HG02840 (cell line): ENCODE measurements around the gene SH3BGRL3.

Experiments used
- ATAC-seq: cut with Tn5 transposase; IDR thresholded peaks from one replicate; pipeline ENCODE4 v1.9.1; 2021; ENCODE audit warnings: mild to moderate bottlenecking, moderate library complexity, moderate number of reproducible peaks; ENCODE audit not compliant: unreplicated experiment, low FRiP score

Gene SH3BGRL3

DNA sequence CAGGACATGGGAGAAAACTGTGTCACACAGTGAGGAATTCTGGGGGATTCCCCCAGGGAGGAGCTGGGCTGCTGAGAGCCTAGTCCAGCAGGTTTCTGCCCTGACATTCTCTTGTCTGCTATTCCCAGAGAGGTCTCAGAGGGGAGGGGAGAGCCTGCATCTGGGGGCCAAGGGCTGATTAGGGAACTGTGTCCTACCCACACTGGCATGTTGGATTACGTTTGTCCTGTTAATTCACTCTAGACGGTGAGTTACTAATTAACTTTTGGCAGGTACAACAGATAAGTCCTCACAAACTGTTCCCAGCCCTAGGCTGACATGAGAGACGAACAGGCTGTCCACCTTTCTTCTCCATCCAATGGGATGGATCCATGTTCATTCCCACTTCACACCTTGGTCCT lies 2.6 kb upstream of the SH3BGRL3 start:
- ATAC-seq, result no peak

DNA sequence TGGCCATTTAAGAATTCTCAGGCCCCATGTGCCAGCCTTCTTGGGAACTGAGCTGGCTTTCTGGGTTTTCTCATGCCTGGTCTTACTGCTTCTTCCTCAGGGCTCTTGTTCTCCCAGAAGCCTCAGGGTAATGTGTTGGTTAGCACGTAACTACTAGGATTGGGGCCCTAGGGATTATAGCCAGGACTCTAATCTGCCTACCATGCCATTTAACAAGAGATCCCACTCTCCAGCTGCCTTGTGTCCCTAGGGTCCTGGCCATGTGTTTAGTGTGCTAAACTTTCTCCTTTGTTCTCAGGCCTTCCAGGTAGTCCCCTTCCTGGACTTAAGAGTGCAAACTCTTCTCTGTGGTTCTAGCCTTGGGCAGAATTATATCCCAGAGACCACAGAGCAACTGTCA lies 2.2 kb upstream of the SH3BGRL3 start:
- no peak for ATAC-seq

DNA sequence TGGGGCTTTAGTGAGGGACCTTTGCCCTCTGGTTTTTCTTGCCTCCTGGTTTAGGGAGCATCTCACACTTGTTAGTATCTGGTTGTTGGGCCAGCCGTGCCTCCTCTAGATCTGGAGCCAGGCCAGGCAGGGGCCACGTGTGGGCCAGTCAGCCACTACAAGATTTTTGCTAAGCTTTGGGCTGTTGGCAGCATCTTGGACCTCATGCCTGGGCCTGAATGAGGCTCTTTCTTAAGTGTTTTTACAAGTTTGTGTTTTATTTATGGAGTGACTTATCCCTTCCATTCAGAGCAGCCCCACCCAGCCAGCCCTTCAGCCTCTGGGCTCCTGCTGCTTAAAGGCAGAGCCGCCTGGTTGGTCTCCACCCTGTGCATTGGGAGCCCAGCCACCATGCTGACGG lies 1.6 kb upstream of the SH3BGRL3 start:
- ATAC-seq, result no peak

DNA sequence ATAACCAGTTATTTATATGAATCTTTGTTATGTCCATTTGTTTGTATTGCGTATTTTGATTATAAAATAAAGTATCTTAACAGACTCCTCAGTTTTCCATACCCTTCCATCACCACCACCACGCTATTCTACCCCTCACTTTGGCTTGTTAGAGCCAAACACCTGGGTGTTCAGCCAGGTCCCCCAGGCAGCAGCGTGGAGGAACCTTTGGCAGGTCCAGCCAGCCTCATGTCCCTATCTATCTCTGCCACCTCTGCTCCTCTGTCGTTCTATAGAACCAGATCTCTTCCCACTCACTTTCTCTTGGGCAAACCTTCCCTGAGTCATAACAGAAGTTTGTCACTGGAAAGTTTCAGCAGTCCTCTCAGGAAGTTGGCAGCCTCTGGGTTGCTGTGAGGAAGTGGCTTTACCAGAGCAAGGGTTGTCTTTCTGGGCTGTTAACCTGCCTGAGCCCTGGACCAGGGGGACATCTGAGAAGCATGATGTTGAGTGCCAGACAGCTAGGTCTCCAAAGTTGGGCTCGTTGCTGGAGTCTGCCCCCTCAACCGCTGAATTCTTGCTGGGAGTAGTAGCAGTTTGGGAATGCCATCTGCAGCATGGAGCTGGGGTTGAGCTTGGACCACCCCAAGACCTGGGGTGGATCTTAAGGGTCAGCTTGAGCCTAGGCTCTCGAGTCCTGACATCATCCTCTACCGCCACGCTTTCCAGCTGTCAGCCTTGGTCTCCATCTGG lies 996 bp upstream of the SH3BGRL3 start:
- ATAC-seq, result no peak

DNA sequence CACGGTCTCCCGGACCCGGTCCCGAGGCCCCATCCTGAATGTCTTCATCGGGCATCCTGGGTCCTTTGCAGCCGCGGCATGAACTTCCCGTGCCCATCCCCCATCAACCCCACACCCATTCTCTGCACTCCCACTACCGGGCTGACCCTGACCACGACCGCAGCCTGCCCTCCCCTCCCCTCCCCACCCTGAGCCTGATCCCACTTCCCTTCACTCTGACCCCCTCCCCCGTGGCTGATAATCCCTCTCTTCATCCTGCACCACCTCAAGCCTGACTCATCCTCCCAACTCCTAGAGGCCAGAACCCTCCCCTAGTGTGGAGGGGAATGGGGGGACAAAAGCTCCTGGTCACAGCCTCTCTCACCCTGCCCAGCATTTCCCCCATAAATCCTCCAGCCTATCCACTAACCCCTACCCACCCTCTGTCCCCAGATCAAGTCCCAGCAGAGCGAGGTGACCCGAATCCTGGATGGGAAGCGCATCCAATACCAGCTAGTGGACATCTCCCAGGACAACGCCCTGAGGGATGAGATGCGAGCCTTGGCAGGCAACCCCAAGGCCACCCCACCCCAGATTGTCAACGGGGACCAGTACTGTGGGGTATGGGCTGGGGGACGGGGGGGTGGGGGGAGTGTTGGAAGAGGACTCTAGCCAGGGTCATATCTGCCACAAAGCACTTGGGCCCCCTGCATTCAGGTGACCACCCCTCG lies 602 bp downstream of the SH3BGRL3 start:
- no peak for ATAC-seq

DNA sequence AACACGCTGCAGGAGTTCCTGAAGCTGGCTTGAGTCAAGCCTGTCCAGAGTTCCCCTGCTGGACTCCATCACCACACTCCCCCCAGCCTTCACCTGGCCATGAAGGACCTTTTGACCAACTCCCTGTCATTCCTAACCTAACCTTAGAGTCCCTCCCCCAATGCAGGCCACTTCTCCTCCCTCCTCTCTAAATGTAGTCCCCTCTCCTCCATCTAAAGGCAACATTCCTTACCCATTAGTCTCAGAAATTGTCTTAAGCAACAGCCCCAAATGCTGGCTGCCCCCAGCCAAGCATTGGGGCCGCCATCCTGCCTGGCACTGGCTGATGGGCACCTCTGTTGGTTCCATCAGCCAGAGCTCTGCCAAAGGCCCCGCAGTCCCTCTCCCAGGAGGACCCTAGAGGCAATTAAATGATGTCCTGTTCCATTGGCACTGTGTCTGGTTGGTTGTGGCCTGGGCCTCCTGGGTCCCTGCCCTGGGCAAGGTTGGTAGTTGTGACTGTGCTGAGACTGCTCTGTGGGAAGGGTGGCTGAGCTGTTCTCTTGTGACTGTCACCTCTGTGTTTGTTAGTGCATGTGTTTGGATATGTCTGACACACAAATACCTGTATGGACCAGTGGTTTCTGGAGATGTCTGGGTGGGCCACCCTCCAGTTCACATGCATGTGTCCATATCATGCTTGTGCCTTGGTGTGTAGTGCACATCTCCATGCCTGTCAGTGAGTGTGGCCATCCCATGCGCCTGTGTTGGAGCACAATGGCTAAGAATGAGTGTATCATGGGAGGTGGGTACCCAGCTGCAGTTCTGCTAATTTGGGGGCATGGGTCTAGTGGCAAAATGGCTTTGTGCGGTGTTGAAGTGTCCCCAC lies 1.4 kb downstream of the SH3BGRL3 start:
- no peak for ATAC-seq

DNA sequence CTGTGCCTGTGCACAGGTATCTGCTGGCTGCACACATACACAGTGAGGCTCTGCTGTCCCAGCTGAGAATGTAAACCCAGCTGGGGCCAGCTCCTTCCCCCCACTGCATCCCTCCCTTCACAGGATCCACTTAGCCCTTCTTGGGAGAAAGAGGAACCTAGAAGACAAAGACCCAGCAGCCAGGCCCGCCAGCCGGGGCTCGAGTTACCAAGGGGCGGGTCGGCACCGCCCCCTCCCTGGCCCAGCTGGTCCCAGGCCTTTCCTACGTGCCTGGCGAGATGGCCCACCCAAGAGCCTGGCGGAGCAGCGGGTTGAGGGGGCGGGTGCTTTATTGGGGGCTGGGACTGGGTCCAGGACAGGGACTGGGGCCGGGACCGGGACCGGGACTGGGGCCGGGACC lies 2.1 kb downstream of the SH3BGRL3 start:
- ATAC-seq, result no peak

DNA sequence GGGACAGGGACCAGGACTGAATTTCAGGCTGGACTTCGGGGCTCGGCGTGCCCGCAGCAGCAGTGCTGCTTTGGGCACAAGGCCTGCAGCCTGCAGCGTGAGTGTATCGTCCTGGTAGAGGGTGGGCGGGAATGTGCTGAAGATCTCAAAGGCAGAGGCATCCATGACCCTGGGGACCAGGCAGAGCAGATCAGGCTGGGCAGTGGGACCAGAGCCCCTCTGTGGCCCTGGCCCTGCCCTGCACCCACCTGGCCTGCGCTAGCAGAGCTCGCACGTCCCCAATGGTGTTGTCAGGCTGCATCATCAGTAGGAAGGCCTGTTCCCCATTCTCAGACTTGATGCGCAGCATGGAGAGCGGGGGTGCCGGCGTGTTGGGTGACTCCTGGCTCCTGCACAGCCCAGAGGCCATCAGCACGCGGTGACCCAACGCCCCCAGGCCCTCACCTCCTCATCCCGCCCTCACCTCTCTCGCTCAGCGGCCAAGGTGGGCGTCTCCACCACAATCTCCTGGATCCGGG lies 2.6 kb downstream of the SH3BGRL3 start:
- no peak for ATAC-seq

DNA sequence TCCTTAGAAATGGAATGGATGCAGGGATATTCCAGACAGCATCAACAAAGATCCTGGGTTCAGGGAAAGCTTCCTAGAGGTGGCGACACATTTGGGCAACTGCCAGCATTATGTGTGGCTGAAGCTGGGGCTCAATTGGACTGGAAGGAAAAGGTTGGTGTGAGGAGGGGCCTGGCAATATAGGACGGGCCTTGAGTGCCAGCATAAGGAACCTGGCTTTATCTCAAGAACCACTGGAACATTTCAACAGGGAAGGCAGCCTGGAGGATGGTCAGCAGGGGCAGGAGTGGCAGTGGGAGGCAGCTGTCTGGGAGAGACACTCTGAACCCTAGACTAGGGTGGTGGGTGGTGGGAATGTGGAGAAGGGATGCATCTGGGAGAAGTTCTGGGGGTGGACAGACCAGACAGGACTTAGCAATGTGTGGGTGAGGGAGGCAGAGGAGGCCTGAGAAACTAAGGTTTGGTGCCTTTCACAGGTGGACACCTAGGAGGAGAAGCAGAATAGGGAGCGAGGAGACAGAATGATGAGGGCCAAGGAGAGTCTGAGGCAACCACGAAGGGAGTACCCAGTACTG lies 3.5 kb downstream of the SH3BGRL3 start:
- ATAC-seq, result no peak

DNA sequence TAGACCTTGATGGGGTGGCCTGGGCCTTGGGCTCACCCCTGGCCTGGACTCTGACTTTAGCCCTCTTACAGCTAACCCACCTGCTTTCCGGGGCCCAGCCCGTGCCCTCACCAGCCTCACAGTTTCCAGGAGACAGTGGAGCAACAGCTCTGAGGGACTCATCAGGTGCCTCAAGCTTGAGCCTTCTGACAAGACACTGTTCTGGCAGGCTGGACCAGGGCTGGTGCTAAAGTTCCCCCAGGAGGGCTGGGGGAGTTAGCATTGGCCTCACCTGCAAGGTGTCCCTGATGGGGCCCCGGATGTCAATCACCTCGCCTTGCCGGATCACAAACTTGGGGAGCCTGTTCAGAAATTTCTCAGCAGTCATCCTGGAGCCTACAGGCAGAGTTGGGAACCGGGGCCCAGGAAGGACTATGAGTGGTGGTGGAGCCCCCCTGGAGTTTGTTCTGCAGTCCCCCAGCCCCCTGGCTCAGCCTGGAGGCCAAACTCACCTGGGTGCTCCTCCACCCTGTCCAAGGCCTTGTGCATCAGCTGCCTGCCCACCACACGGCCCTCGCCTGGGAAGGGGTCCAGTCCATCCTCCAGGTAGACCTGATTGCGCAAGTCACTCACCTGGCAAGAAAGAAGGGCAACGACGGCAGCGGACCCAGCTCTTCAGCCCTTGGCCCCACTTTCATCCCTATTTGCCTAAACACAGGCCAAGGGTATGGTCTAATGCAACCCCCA lies 4.1 kb downstream of the SH3BGRL3 start:
- no peak for ATAC-seq

DNA sequence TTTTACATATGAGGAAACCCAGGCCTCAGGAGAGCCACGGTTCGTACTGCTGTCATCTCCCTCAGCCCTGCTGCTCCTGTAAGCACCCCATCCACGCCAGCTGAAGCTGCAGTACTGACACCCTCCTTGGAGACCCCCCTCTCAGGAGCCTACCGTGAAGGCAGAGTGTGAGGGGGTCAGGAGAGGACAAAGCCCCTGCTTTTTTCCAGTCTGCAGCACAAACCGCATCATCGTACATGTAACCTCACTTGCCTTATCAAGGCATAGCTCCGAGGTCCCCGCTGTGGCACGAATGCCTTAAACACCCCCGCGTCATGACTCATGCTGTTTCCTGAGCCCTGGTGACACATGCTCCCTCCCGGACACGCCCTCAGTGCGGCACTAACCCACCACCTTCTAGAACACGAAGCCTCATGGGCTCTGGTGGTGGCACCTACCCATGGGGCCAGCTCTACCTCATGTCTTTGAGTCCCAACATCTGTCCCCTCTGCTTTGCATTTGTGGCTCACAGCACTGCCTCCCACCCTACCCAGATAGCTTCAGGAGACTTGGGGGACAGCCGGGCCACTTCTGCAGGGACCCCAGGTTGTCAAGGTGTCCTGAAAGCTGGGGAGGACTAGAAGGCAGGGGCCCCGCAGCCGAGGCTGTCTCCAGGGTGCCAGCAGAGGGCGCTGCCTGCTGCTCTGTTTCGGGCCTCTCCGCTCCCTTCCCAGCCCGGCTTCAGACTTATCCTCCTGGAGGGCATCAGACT lies 4.9 kb downstream of the SH3BGRL3 start:
- ATAC-seq, result no peak

DNA sequence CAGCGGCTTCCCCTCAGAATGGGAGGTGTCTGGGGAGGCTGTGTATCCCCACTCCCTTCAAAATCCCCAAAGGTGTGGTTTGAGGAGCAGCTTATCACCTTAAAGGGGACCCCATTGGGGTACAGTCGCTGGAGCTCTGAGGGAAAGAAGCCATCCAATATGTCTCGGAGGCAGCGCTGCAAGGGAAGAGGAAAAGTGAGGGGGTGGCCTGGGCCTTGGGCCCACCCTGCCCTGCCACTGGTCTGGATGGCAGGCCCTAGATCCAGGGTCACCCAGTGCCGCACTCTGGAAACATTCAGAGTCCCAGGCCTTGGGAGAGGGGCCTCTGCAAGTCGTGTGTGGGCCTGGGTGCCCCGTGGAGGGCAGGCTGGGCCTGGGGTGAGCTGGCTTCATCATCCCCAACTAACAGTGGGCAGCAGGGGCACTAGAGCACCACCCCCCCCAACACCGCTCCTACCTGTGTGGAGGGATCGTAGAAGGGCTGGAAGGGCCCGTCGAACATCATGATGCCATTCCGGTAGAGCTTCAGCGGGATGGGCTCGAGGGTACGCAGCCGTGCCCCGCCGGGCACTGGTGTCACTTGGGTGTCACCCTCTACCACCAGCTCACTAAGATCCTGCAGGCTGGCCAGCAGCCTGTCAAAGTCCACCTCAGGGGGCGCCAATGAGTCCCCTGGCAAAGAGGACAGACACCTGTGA lies 5.6 kb downstream of the SH3BGRL3 start:
- no peak for ATAC-seq

DNA sequence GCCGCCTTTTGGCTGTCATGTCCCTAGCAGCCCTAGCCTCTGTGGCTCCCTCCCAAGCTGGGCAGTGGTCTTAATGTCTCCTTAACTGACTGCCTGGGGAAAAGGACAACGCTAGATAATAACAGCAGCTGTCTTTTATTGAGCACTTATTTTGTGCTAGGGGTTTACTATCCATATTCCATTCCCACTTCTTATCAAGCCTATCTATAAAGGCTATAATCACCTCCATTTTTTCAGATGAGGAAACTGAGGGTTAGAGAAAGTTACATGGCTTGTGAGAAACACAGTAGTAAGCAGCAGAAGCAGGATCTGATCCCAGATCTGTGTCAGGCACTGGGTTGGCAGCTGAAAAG lies 6.2 kb downstream of the SH3BGRL3 start:
- no peak for ATAC-seq

DNA sequence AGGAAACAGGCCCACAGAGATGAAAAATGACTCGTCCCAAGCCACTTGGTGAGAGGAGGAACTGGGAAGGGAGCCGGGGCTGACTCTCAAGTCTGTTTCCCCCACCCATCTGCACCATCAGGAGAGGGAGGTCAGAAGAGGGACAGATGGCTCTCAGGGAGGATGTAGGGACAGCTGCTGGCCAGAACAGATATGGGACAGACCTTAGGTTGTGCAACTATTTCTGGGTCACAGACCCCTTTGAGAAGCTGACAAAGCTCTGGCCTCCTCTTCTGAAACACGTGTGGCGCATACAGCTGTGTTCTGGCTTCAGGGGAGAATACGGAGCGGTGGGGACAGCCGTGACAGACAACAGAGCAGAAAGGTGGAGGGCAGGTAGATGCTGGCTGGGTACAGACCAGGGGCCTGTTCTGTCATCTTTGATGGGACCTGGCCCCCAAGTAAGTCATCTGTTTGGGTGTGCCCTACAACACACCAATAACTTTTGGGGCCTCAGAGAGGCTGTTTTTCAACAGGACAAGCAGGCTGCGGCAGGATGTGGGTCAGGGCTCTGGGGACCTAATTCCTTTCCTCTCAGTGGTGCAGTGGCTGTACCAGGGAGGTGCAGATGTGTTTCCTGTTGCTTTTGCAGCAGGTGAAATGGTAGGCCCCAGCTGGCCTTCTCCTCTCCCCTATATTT lies 7.3 kb downstream of the SH3BGRL3 start:
- no peak for ATAC-seq

DNA sequence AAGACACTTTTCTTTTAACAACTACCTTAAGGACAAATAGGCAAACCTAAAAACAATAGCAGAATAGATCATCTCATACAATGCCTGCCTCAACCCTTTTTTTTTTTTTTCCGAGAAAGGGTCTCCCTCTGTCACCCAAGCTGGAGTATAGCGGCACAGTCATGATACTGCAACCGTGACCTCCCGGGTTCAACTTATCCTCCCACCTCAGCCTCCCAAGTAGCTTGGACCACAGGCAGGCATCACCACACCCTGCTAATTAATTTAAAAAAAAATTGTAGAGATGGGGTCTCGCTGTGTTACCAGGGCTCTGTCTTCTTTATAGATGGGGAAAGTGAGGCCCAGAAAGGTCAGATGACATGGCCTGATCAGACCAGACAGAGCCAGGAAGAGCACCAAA lies 7.9 kb downstream of the SH3BGRL3 start:
- ATAC-seq, result no peak

DNA sequence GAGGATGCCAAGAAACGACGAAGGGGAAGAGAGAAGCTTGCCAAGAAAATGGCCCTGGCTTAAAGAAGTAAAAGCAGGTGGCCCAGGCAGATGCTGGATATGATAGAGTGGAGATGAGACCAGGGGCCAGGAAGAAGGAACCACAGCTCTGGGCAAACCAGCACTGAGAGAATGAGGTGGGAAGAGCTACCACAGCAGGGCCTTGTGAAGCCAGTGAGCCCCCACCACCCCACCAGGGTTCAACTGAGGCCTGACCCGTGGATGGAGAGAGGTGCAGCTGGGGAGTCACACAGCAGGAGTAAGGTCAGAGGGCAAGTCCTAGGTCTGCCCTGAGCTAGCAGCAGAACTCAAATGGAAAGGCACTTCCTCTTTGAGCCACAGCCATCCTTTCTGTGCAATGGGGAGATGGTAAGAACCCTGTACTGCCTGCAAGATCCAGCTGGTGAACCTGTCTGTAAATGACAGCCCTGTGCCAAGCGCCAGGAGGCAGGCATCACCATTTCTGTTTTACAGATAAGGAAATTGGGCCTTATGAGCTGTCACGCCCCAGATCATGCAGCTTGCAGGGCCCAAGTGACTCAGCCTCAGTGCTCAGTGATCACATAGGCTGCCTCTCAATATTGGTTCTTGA lies 8.5 kb downstream of the SH3BGRL3 start:
- ATAC-seq, result no peak

DNA sequence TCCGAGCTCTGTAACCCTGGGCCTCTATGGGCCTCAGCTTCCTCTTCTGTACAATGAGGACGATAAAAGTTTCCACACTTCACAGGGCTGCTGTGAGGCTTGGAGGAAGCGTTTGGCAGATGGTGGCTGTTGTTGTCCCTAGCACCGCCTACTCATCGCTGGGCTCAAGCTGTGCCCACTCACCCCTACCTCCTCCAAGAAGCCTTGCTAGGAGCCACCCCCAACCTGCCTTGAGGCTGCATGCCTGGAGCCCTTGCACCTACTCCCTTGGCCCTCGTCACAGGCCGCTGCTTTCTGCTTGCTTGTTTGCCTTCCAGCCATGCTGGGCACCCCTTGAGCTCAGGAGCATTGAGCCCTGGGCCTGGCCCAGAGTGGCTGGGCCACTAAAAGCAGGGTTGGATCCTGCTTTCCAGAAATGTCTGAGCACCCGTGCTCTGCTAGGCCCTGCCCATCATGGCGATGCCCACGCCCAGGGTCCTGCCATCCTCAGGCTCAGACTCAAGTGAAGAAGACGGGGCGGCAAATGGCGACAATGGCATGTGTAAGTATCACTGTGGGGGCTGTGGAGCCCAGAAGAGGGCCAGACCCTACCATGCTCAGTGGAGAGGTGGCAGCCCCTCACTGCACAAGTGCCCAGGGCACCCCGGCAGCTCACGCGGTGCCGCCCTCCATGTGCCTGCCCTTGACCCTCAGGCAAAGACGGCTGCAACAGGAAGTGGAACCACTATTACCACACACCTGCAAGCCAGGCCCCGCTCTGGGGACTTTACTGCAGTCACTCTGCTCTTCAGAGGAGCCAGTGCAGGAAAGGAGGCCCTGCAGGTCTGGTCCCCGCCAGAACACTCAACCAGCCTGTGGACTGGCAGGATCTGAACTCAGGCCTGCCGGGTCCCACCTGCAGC lies 9.5 kb downstream of the SH3BGRL3 start:
- ATAC-seq, result no peak
